ENCODE results near the gene FAM53C.
A peak's percentile ranks its signal among the peaks of the same experiment; 100 is the strongest.

FAM53C gene

DNA sequence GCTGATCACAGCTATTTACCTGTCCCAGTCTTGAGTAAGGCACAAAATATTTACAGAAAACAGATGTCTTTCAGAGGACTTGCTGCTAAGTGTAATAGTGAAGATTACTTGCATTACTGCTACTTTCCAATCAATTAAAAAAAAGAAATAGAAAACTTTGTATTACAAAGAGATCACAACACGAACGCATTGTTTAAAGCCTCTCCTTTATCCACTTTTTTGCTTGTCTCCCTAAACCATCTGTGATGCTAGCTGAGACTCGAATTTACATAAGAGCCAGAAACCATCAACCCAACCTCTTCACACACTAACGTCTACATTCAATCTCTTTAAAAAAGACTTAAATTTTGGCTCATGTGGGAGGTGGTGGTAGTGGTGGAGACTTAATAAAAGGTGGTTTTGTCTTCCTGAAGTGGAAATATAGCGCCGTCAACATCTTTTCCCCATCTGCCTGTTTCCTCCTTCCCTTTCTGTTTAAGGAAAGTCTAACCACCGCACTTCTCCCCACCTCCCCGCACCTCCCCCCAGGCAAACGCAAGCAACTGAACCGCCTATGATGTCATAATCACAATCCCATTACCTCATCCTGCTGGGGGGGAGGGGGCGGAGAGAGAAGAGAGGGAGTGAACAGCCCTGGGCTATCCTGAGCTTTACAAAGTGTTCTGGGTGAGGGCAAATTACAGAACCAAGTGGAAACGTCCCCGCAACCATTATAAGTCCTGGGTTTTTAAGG, 948 bp upstream of the FAM53C start:
- H3K9ac ChIP-seq (ENCODE audit: low read length), result peak overlapping the region; percentile 11
- peaks cover 18% of the 10 kb centered on the region for H3K79me1 ChIP-seq (ENCODE audit: low read length)
- no CpG with 5 or more reads among the region's 13 CpGs for WGBS (ENCODE audit: extremely low coverage, insufficient coverage, low lambda C conversion rate)
- no peak overlapping the region for H3K23ac ChIP-seq (ENCODE audit: low read length)
- H4K8ac ChIP-seq (ENCODE audit: low read depth, low read length), result no peak overlapping the region
- H3K4me3 ChIP-seq (ENCODE audit: low read length), result peak overlapping the region; percentile 17
- H3K4me1 ChIP-seq (ENCODE audit: control insufficient read depth, low read depth, low read length), result peaks cover 4% of the 10 kb centered on the region
- H3K27me3 ChIP-seq (ENCODE audit: insufficient read depth, low read length, poor library complexity), result no peaks in the 10 kb centered on the region
- no peak overlapping the region for H2BK120ac ChIP-seq (ENCODE audit: low read depth, low read length)
- no peak overlapping the region for H3K4ac ChIP-seq (ENCODE audit: low read depth, low read length)
- H3K79me2 ChIP-seq (ENCODE audit: control insufficient read depth, insufficient read depth, low read length), result peaks cover 33% of the 10 kb centered on the region
- no peak overlapping the region for H2BK15ac ChIP-seq (replicated peaks; ENCODE audit: low read depth)
- no peak overlapping the region for H4K5ac ChIP-seq (ENCODE audit: low read length)
- no peak overlapping the region for H3K27ac ChIP-seq (ENCODE audit: low read depth, low read length)
- no peak overlapping the region for H3K4me2 ChIP-seq (ENCODE audit: low read length)
- peaks cover 3% of the 10 kb centered on the region for H3K36me3 ChIP-seq (ENCODE audit: control insufficient read depth, insufficient read depth, low read length)
- H2BK5ac ChIP-seq (ENCODE audit: low read length), result no peak overlapping the region
- H3K56ac ChIP-seq (ENCODE audit: low read length), result peak overlapping the region; percentile 94
- no peak overlapping the region for H2AK5ac ChIP-seq (ENCODE audit: low read length)
- DNase-seq, result peak; percentile 93
- H3K18ac ChIP-seq (ENCODE audit: low read length), result no peak overlapping the region

- H3K4ac ChIP-seq (ENCODE audit: low read depth, low read length), result peak overlapping the region; percentile 85
- H2BK15ac ChIP-seq (replicated peaks; ENCODE audit: low read depth), result no peak overlapping the region
These were observed 485 bp downstream of the FAM53C start for GRCh38 chr5:138338411-138339090.

DNA sequence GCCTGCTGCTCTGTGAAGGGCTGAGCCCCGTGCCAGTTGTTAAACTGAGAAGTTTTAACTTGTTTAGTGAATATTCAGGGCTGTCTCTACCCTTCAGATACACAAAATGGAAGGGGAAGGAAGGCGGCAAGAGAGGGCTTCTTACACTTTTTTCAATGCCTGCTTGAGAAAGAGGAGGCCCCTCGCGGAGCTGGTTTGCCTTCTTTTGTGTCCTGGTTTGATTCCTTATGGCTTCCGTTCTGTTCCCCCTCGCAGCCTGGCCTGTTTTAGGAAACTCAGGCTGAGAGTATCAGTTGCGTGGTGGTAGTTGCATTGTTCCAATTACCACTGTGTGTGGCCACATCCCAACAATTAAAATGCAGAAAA, 1.0 kb downstream of the FAM53C start:
- Histone ChIP-seq H4K8ac (ENCODE audit: low read depth, low read length) (no peak overlapping the region), H3K27me3 (ENCODE audit: insufficient read depth, low read length, poor library complexity) (no peaks in the 10 kb centered on the region), H3K4me1 (ENCODE audit: control insufficient read depth, low read depth, low read length) (peaks cover 4% of the 10 kb centered on the region), H3K4me3 (ENCODE audit: low read length) (peak overlapping the region; percentile 77), H3K79me1 (ENCODE audit: low read length) (peaks cover 18% of the 10 kb centered on the region), H2BK120ac (ENCODE audit: low read depth, low read length) (no peak overlapping the region), H3K18ac (ENCODE audit: low read length) (peak overlapping the region; percentile 33), H3K4me2 (ENCODE audit: low read length) (peak overlapping the region; percentile 98), H2BK5ac (ENCODE audit: low read length) (peak overlapping the region; percentile 8), H4K5ac (ENCODE audit: low read length) (no peak overlapping the region), H3K23ac (ENCODE audit: low read length) (no peak overlapping the region), H2BK15ac (replicated peaks; ENCODE audit: low read depth) (no peak overlapping the region), H3K27ac (ENCODE audit: low read depth, low read length) (no peak overlapping the region), H3K56ac (ENCODE audit: low read length) (peak overlapping the region; percentile 94), H3K79me2 (ENCODE audit: control insufficient read depth, insufficient read depth, low read length) (peaks cover 33% of the 10 kb centered on the region), H3K4ac (ENCODE audit: low read depth, low read length) (no peak overlapping the region), H3K36me3 (ENCODE audit: control insufficient read depth, insufficient read depth, low read length) (peaks cover 3% of the 10 kb centered on the region), H2AK5ac (ENCODE audit: low read length) (peak overlapping the region; percentile 17), H3K9ac (ENCODE audit: low read length) (peak overlapping the region; percentile 96)
- DNase-seq, result peak; percentile 58
- no CpG with 5 or more reads among the region's 7 CpGs for WGBS (ENCODE audit: extremely low coverage, insufficient coverage, low lambda C conversion rate)

More at GRCh38 chr5:138338411-138339090, 485 bp downstream of the FAM53C start:
- peak; percentile 43 for DNase-seq
- Histone ChIP-seq H3K4me3 (ENCODE audit: low read length) (peak overlapping the region; percentile 77), H3K27me3 (ENCODE audit: insufficient read depth, low read length, poor library complexity) (no peaks in the 10 kb centered on the region), H3K18ac (ENCODE audit: low read length) (peak overlapping the region; percentile 33), H2BK5ac (ENCODE audit: low read length) (peak overlapping the region; percentile 8), H3K56ac (ENCODE audit: low read length) (peak overlapping the region; percentile 94), H3K79me2 (ENCODE audit: control insufficient read depth, insufficient read depth, low read length) (peaks cover 33% of the 10 kb centered on the region), H3K4me2 (ENCODE audit: low read length) (peak overlapping the region; percentile 98), H3K9ac (ENCODE audit: low read length) (peak overlapping the region; percentile 96), H3K23ac (ENCODE audit: low read length) (no peak overlapping the region), H4K5ac (ENCODE audit: low read length) (no peak overlapping the region), H3K27ac (ENCODE audit: low read depth, low read length) (peak overlapping the region; percentile 13), H2BK120ac (ENCODE audit: low read depth, low read length) (no peak overlapping the region), H4K8ac (ENCODE audit: low read depth, low read length) (no peak overlapping the region), H2AK5ac (ENCODE audit: low read length) (peak overlapping the region; percentile 17), H3K4me1 (ENCODE audit: control insufficient read depth, low read depth, low read length) (peaks cover 4% of the 10 kb centered on the region), H3K79me1 (ENCODE audit: low read length) (peaks cover 18% of the 10 kb centered on the region), H3K36me3 (ENCODE audit: control insufficient read depth, insufficient read depth, low read length) (peaks cover 3% of the 10 kb centered on the region)
- WGBS (ENCODE audit: extremely low coverage, insufficient coverage, low lambda C conversion rate), result no CpG with 5 or more reads among the region's 22 CpGs

DNA sequence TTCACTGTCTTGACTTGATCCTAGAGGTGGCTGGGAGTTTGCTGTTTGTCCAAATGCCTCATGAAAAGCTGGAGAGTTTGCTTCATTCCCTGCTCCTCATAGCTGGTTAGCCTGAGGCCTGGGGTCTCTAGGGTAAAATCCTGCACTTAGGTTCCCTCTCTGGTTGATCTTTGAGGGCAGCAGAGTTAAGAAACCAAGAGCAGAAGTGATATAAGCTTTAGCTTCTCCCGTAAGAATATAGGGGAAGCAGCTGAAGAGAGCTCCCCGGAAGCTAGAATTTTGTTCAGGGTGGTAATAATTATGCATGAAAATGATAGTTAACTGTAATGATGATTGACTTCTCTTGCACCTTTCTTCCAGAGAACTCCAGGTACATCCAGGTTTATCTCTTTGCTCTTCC, 1.4 kb downstream of the FAM53C start:
- peak overlapping the region; percentile 33 for H2AK5ac ChIP-seq (ENCODE audit: low read length)
- no peak overlapping the region for H4K8ac ChIP-seq (ENCODE audit: low read depth, low read length)
- peak overlapping the region; percentile 77 for H3K4me3 ChIP-seq (ENCODE audit: low read length)
- H3K56ac ChIP-seq (ENCODE audit: low read length), result peak overlapping the region; percentile 94
- peaks cover 3% of the 10 kb centered on the region for H3K36me3 ChIP-seq (ENCODE audit: control insufficient read depth, insufficient read depth, low read length)
- peak overlapping the region; percentile 0 for H3K18ac ChIP-seq (ENCODE audit: low read length)
- no peak overlapping the region for H3K4ac ChIP-seq (ENCODE audit: low read depth, low read length)
- H3K79me2 ChIP-seq (ENCODE audit: control insufficient read depth, insufficient read depth, low read length), result peaks cover 33% of the 10 kb centered on the region
- peaks cover 18% of the 10 kb centered on the region for H3K79me1 ChIP-seq (ENCODE audit: low read length)
- peak overlapping the region; percentile 96 for H3K9ac ChIP-seq (ENCODE audit: low read length)
- H3K4me2 ChIP-seq (ENCODE audit: low read length), result peak overlapping the region; percentile 98
- no peak overlapping the region for H3K23ac ChIP-seq (ENCODE audit: low read length)
- H3K4me1 ChIP-seq (ENCODE audit: control insufficient read depth, low read depth, low read length), result peaks cover 4% of the 10 kb centered on the region
- H2BK15ac ChIP-seq (replicated peaks; ENCODE audit: low read depth), result no peak overlapping the region
- H2BK120ac ChIP-seq (ENCODE audit: low read depth, low read length), result no peak overlapping the region
- no peaks in the 10 kb centered on the region for H3K27me3 ChIP-seq (ENCODE audit: insufficient read depth, low read length, poor library complexity)
- peak; percentile 40 for DNase-seq
- no CpG with 5 or more reads among the region's 2 CpGs for WGBS (ENCODE audit: extremely low coverage, insufficient coverage, low lambda C conversion rate)
- peak overlapping the region; percentile 16 for H4K5ac ChIP-seq (ENCODE audit: low read length)
- H2BK5ac ChIP-seq (ENCODE audit: low read length), result no peak overlapping the region
- no peak overlapping the region for H3K27ac ChIP-seq (ENCODE audit: low read depth, low read length)

GRCh38 chr5:138340008-138340407, 1.9 kb downstream of the FAM53C start:
- no peak overlapping the region for H2BK5ac ChIP-seq (ENCODE audit: low read length)
- no peaks in the 10 kb centered on the region for H3K27me3 ChIP-seq (ENCODE audit: insufficient read depth, low read length, poor library complexity)
- no peak overlapping the region for H3K27ac ChIP-seq (ENCODE audit: low read depth, low read length)
- peaks cover 3% of the 10 kb centered on the region for H3K36me3 ChIP-seq (ENCODE audit: control insufficient read depth, insufficient read depth, low read length)
- peak overlapping the region; percentile 96 for H3K9ac ChIP-seq (ENCODE audit: low read length)
- no CpG with 5 or more reads among the region's 3 CpGs for WGBS (ENCODE audit: extremely low coverage, insufficient coverage, low lambda C conversion rate)
- no peak overlapping the region for H2BK15ac ChIP-seq (replicated peaks; ENCODE audit: low read depth)
- peaks cover 4% of the 10 kb centered on the region for H3K4me1 ChIP-seq (ENCODE audit: control insufficient read depth, low read depth, low read length)
- no peak overlapping the region for H2BK120ac ChIP-seq (ENCODE audit: low read depth, low read length)
- H3K79me2 ChIP-seq (ENCODE audit: control insufficient read depth, insufficient read depth, low read length), result peaks cover 33% of the 10 kb centered on the region
- peak overlapping the region; percentile 94 for H3K56ac ChIP-seq (ENCODE audit: low read length)
- no peak overlapping the region for H4K8ac ChIP-seq (ENCODE audit: low read depth, low read length)
- H2AK5ac ChIP-seq (ENCODE audit: low read length), result no peak overlapping the region
- no peak for DNase-seq
- no peak overlapping the region for H3K4ac ChIP-seq (ENCODE audit: low read depth, low read length)
- no peak overlapping the region for H3K4me3 ChIP-seq (ENCODE audit: low read length)
- H4K5ac ChIP-seq (ENCODE audit: low read length), result no peak overlapping the region
- H3K23ac ChIP-seq (ENCODE audit: low read length), result no peak overlapping the region
- H3K4me2 ChIP-seq (ENCODE audit: low read length), result no peak overlapping the region
- no peak overlapping the region for H3K18ac ChIP-seq (ENCODE audit: low read length)
- H3K79me1 ChIP-seq (ENCODE audit: low read length), result peaks cover 18% of the 10 kb centered on the region

Data from mesendoderm (in vitro differentiated cells).